Measurements from ENCODE around the gene RSPRY1. TPM values are rescaled to one million over a fixed set of nuclear protein-coding genes. Genes with fewer than 3 reads are reported as not detected.
"Not testable (repeated sequence)": the region's sequence is repeated elsewhere in the genome, so short reads cannot be mapped to it uniquely, and the experiment has no call there.

Gene RSPRY1
- total RNA-seq, 3 donors from 2014 or later, result 40.6 to 44.1 (median 42.0) TPM

GRCh38 chr16:57186872-57187854, 1.0 kb downstream of the RSPRY1 start:
- H3K9me3 ChIP-seq, result no peaks in the 10 kb centered on the region
- no peak for TF ChIP-seq CTCF (IDR thresholded peaks at IDR 0.05)
- H3K4me1 ChIP-seq (ENCODE audit: low read depth), result peaks cover 18% of the 10 kb centered on the region
- intact Hi-C loops (cut with DNase I, micrococcal nuclease), result no loop called here
- peak overlapping the region; percentile 82 for H3K4me3 ChIP-seq
- ATAC-seq (peak; percentile 28), DNase-seq (peak; percentile 52 to 66 (median 55))
- H3K36me3 ChIP-seq (ENCODE audit: low read depth), result peaks cover 4% of the 10 kb centered on the region

GRCh38 chr16:57187902-57188710, 2.0 kb downstream of the RSPRY1 start:
- H3K9me3 ChIP-seq; DNase-seq; intact Hi-C loops (cut with DNase I, micrococcal nuclease); H3K36me3 ChIP-seq (ENCODE audit: low read depth); H3K4me3 ChIP-seq; ATAC-seq: not testable (repeated sequence)
- H3K4me1 ChIP-seq (ENCODE audit: low read depth), result peaks cover 18% of the 10 kb centered on the region

- Histone ChIP-seq H3K9me3 (no peaks in the 10 kb centered on the region), H3K36me3 (ENCODE audit: low read depth) (peaks cover 4% of the 10 kb centered on the region), H3K4me3 (no peak overlapping the region), H3K4me1 (ENCODE audit: low read depth) (peaks cover 18% of the 10 kb centered on the region)
- intact Hi-C loops (cut with DNase I, micrococcal nuclease), result no loop called here
- no peak for TF ChIP-seq CTCF (IDR thresholded peaks at IDR 0.05)
- ATAC-seq (no peak), DNase-seq (no peak)
Measured at GRCh38 chr16:57188711-57189002, 2.5 kb downstream of the RSPRY1 start.

GRCh38 chr16:57189527-57189926, 3.4 kb downstream of the RSPRY1 start:
- intact Hi-C loops (cut with DNase I, micrococcal nuclease); H3K36me3 ChIP-seq (ENCODE audit: low read depth); DNase-seq; H3K9me3 ChIP-seq; H3K4me3 ChIP-seq; ATAC-seq: not testable (repeated sequence)
- H3K4me1 ChIP-seq (ENCODE audit: low read depth), result peaks cover 18% of the 10 kb centered on the region

GRCh38 chr16:57190136-57190535, 4.0 kb downstream of the RSPRY1 start:
- no peaks in the 10 kb centered on the region for H3K9me3 ChIP-seq
- TF ChIP-seq CTCF (IDR thresholded peaks at IDR 0.05), result no peak
- no peak for DNase-seq
- ATAC-seq, result no peak
- peaks cover 13% of the 10 kb centered on the region for H3K4me1 ChIP-seq (ENCODE audit: low read depth)
- no peak overlapping the region for H3K4me3 ChIP-seq
- intact Hi-C loops (cut with DNase I, micrococcal nuclease), result no loop called here
- H3K36me3 ChIP-seq (ENCODE audit: low read depth), result peaks cover 4% of the 10 kb centered on the region

- intact Hi-C loops (cut with DNase I, micrococcal nuclease), result no loop called here
- ATAC-seq (no peak), DNase-seq (no peak)
- Histone ChIP-seq H3K9me3 (no peaks in the 10 kb centered on the region), H3K36me3 (ENCODE audit: low read depth) (peaks cover under 1% of the 10 kb centered on the region), H3K4me3 (no peak overlapping the region), H3K4me1 (ENCODE audit: low read depth) (peaks cover 12% of the 10 kb centered on the region)
- TF ChIP-seq CTCF (IDR thresholded peaks at IDR 0.05), result no peak
Measured at GRCh38 chr16:57191056-57191571, 5.0 kb downstream of the RSPRY1 start.

Measured in mucosa of descending colon (tissue), 3 donors.